ENCODE data around the gene KIAA0930. TPM values are rescaled to one million over a fixed set of nuclear protein-coding genes. Genes with fewer than 3 reads are reported as not detected.

The KIAA0930 gene
- total RNA-seq, 1 donor from 2014 or later: 103 TPM

DNA sequence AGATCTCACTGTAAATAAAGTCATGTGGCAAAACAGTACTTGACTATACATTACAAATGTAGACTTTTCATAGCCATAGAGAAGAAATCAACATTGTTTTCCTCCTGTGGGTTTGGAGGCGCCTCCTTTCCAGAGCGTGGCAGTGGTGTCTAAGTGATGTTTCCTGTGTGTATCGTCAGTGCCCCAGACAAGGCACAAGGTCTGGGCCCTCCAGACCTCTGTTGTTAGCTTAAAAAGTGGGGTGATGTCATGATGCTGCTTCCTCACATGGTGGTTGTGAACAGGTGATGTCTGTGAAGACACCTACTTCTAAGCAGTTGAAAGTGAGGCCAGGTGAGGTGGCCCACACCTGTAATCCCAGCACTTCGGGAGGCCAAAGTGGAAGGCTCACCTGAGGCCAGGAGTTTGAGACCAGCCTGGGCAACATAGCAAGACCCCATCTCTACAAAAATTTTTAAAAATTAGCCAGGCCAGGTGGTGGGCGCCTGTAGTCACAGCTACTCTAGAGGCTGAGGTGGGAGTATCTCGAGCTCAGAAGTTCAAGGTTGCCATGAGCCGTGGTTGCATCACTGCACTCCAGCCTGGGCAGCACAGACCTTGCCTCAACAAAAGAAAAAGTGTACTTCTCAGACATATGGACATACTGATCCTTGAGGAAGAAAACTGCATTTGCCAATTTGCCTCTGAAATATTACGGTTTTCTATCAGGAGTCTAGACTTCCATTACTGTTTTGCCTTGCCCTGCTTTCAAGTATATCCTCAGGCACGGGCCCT is 61.2 kb downstream of the KIAA0930 start:
- no peak for DNase-seq (ENCODE audit: low spot score)
- Mint-ChIP-seq H3K27me3 (ENCODE audit: low read depth) (no peaks in the 10 kb centered on the region), H3K4me3 (ENCODE audit: unreplicated experiment) (no peak overlapping the region), H3K9me3 (ENCODE audit: low read depth) (no peaks in the 10 kb centered on the region), H3K27ac (ENCODE audit: unreplicated experiment) (no peak overlapping the region), H3K36me3 (ENCODE audit: low read depth) (peaks cover 24% of the 10 kb centered on the region), H3K4me1 (ENCODE audit: low read depth) (peaks cover 15% of the 10 kb centered on the region)
- TF ChIP-seq, protein P1, sequence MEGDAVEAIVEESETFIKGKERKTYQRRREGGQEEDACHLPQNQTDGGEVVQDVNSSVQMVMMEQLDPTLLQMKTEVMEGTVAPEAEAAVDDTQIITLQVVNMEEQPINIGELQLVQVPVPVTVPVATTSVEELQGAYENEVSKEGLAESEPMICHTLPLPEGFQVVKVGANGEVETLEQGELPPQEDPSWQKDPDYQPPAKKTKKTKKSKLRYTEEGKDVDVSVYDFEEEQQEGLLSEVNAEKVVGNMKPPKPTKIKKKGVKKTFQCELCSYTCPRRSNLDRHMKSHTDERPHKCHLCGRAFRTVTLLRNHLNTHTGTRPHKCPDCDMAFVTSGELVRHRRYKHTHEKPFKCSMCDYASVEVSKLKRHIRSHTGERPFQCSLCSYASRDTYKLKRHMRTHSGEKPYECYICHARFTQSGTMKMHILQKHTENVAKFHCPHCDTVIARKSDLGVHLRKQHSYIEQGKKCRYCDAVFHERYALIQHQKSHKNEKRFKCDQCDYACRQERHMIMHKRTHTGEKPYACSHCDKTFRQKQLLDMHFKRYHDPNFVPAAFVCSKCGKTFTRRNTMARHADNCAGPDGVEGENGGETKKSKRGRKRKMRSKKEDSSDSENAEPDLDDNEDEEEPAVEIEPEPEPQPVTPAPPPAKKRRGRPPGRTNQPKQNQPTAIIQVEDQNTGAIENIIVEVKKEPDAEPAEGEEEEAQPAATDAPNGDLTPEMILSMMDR (IDR thresholded peaks at IDR 0.05): no peak

DNA sequence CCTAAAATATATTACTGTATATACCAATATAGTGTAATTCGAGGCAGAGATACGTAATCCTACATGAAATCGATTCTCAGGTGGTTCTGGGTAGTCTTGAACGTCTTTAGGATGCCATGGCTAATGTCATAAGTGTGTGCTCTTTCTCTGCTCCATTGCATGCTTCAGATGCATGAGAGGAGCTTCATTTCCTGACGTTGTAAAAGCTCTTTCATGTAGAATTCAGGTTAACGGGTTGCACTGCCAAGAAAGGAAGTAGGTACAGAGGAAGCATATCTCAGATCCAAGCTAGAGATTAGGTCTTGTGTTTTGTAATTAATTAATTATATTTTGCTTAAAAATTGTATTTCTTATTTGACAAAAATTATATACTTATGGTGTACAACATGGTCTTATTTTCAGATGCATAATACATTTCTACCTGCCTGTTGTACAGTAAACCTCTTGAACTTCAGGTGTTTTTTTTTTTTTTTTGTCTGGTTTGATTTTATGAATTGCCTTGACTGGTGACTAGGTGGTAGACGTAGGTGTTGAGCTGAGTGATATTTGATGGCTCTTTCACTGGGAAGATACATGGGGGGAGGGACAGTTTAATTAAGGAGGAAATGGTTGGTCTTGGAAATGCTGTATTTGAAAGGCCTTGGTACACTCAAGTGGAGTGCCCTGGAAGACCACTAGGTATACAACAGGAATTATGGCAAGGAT is 67.7 kb downstream of the KIAA0930 start:
- Mint-ChIP-seq H3K36me3 (ENCODE audit: low read depth) (peaks cover 42% of the 10 kb centered on the region), H3K27ac (ENCODE audit: unreplicated experiment) (no peak overlapping the region), H3K4me1 (ENCODE audit: low read depth) (no peaks in the 10 kb centered on the region), H3K9me3 (ENCODE audit: low read depth) (no peaks in the 10 kb centered on the region), H3K4me3 (ENCODE audit: unreplicated experiment) (no peak overlapping the region), H3K27me3 (ENCODE audit: low read depth) (no peaks in the 10 kb centered on the region)
- TF ChIP-seq, protein P1 (IDR thresholded peaks at IDR 0.05): no peak
- no peak for DNase-seq (ENCODE audit: low spot score)

DNA sequence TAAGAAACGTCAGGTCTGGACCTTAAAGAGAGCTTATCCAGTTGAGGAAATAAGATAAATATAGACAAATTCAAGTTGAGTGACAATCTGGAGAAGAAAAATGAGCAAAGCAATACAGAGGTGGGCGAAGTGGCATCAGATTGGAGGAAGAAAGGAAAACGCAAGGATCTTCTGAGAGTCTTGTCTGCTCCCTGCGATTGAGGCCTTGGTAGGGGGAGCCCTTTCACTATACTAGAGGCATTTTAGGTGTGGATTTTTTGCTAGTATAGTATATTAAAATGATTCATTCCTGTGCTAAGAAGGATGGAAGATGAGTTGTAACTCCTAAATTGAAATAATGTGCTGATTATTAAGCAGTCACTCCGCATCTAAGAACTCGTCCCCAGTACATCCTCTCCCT is 68.9 kb downstream of the KIAA0930 start:
- no peaks in the 10 kb centered on the region for H3K27me3 Mint-ChIP-seq (ENCODE audit: low read depth)
- TF ChIP-seq, protein P1 (IDR thresholded peaks at IDR 0.05): no peak
- H3K9me3 Mint-ChIP-seq (ENCODE audit: low read depth): no peaks in the 10 kb centered on the region
- H3K4me1 Mint-ChIP-seq (ENCODE audit: low read depth): no peaks in the 10 kb centered on the region
- no peak for DNase-seq (ENCODE audit: low spot score)
- no peak overlapping the region for H3K4me3 Mint-ChIP-seq (ENCODE audit: unreplicated experiment)
- peaks cover 40% of the 10 kb centered on the region for H3K36me3 Mint-ChIP-seq (ENCODE audit: low read depth)
- no peak overlapping the region for H3K27ac Mint-ChIP-seq (ENCODE audit: unreplicated experiment)

DNA sequence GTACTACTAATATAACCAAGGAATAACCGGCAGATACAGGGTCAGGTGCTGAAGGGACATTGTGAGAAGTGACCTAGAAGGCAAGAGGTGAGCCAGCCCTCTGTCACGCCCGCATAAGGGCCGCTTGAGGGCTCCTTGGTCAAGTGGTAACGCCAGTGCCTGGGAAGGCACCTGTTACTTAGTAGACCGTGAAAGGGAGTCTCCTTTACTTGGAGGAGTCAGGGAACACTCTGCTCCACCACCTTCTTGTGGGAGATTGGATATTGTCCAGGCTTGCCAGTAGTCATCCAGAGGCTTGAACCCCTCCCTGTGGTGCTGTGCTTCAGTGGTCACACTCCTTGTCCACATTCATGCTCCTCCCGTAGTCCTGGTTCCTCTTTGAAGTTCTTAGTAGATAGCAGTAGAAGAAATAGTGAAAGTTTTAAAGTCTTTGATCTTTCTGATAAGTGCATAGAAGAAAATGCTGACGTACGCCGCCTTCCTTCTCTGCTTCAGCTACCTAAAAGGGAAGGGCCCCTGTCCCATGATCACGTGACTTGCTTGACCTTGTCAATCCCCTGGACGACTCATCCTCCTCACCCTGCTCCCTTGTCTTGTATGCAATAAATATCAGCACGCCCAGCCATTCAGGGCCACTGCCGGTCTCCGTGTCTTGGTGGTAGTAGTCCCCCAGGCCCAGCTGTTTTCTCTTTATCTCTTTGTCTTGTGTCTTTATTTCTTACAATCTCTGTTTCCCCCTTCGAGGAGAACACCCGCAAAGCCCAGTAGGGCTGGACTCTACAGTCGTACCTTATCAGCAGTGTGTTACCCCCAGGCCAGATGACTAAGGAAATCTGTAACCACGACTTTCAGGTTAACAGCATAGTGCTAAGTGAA is 70.9 kb downstream of the KIAA0930 start:
- no peak for DNase-seq (ENCODE audit: low spot score)
- TF ChIP-seq, protein P1 (IDR thresholded peaks at IDR 0.05): no peak
- H3K27me3 Mint-ChIP-seq (ENCODE audit: low read depth): no peaks in the 10 kb centered on the region
- H3K4me3 Mint-ChIP-seq (ENCODE audit: unreplicated experiment): no peak overlapping the region
- H3K4me1 Mint-ChIP-seq (ENCODE audit: low read depth): peaks cover 14% of the 10 kb centered on the region
- H3K36me3 Mint-ChIP-seq (ENCODE audit: low read depth): peaks cover 33% of the 10 kb centered on the region
- H3K9me3 Mint-ChIP-seq (ENCODE audit: low read depth): no peaks in the 10 kb centered on the region
- no peak overlapping the region for H3K27ac Mint-ChIP-seq (ENCODE audit: unreplicated experiment)

DNA sequence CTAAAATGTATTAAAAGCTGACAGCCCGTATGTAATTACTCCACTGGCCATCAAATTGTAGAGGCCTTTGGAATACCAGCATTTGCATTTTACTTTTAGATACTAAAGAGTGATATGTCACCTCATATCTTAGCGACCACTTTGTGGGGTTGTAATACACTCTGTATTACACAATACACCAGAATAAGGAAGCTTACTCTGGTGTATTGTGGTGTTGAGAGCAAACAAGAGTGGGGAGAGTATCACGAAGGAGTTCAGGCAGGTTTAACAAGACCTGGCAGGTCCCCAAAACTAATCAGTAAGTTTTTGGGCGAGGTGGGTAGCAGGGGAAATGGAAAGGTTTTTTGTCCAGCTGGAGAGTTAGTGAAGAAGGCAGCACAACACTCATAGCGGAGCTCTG is 73.8 kb downstream of the KIAA0930 start:
- Mint-ChIP-seq H3K27ac (ENCODE audit: unreplicated experiment) (no peak overlapping the region), H3K4me1 (ENCODE audit: low read depth) (peaks cover 29% of the 10 kb centered on the region), H3K27me3 (ENCODE audit: low read depth) (no peaks in the 10 kb centered on the region), H3K4me3 (ENCODE audit: unreplicated experiment) (no peak overlapping the region), H3K9me3 (ENCODE audit: low read depth) (no peaks in the 10 kb centered on the region), H3K36me3 (ENCODE audit: low read depth) (peaks cover 22% of the 10 kb centered on the region)
- DNase-seq (ENCODE audit: low spot score): no peak
- TF ChIP-seq, protein P1 (IDR thresholded peaks at IDR 0.05): no peak

Measured in chondrocyte (in vitro differentiated cells).